Measurements from ENCODE around the gene DYNLRB2.

DYNLRB2 gene

GRCh38 chr16:80552277-80552676, 11.5 kb downstream of the DYNLRB2 start:
- DNase-seq (ENCODE audit: low read depth in 2 of 2) = no peak

- no peak for DNase-seq (ENCODE audit: low read depth in 2 of 2)
Observed at GRCh38 chr16:80554033-80554432, 13.2 kb downstream of the DYNLRB2 start.

- no peak for DNase-seq (ENCODE audit: low read depth in 2 of 2)
Observed at GRCh38 chr16:80556481-80556880, 15.7 kb downstream of the DYNLRB2 start.

GRCh38 chr16:80557037-80557436, 16.2 kb downstream of the DYNLRB2 start:
- no peak for DNase-seq (ENCODE audit: low read depth in 2 of 2)

- DNase-seq (ENCODE audit: low read depth in 2 of 2) = no peak
Observed at GRCh38 chr16:80559369-80559768, 18.6 kb downstream of the DYNLRB2 start.

- no peak for DNase-seq (ENCODE audit: low read depth in 2 of 2)
Observed at GRCh38 chr16:80563066-80563465, 22.3 kb downstream of the DYNLRB2 start.

GRCh38 chr16:80564394-80564793, 23.6 kb downstream of the DYNLRB2 start:
- DNase-seq (ENCODE audit: low read depth in 2 of 2) = no peak

- peak in 1 of 2 donors; percentile 18 for DNase-seq (ENCODE audit: low read depth in 2 of 2)
Observed at GRCh38 chr16:80569440-80570105, 28.8 kb downstream of the DYNLRB2 start.

GRCh38 chr16:80570106-80570478, 29.3 kb downstream of the DYNLRB2 start:
- no peak for DNase-seq (ENCODE audit: low read depth in 2 of 2)

GRCh38 chr16:80573700-80574120, 32.9 kb downstream of the DYNLRB2 start:
- no peak for DNase-seq (ENCODE audit: low read depth in 2 of 2)

GRCh38 chr16:80576343-80576912, 35.6 kb downstream of the DYNLRB2 start:
- DNase-seq (ENCODE audit: low read depth in 2 of 2) = no peak

- no peak for DNase-seq (ENCODE audit: low read depth in 2 of 2)
Observed at GRCh38 chr16:80577485-80578280, 36.9 kb downstream of the DYNLRB2 start.

- peak in 1 of 2 donors; percentile 14 for DNase-seq (ENCODE audit: low read depth in 2 of 2)
Observed at GRCh38 chr16:80580109-80580832, 39.5 kb downstream of the DYNLRB2 start.

- no peak for DNase-seq (ENCODE audit: low read depth in 2 of 2)
Observed at GRCh38 chr16:80583466-80583865, 42.7 kb downstream of the DYNLRB2 start.

- no peak for DNase-seq (ENCODE audit: low read depth in 2 of 2)
Observed at GRCh38 chr16:80585764-80586163, 45.0 kb downstream of the DYNLRB2 start.

- no peak for DNase-seq (ENCODE audit: low read depth in 2 of 2)
Observed at GRCh38 chr16:80586476-80586875, 45.7 kb downstream of the DYNLRB2 start.

- DNase-seq (ENCODE audit: low read depth in 2 of 2) = no peak
Observed at GRCh38 chr16:80587071-80587470, 46.3 kb downstream of the DYNLRB2 start.

GRCh38 chr16:80591071-80591915, 50.5 kb downstream of the DYNLRB2 start:
- DNase-seq (ENCODE audit: low read depth in 2 of 2) = no peak

- no peak for DNase-seq (ENCODE audit: low read depth in 2 of 2)
Observed at GRCh38 chr16:80592273-80592672, 51.5 kb downstream of the DYNLRB2 start.

- no peak for DNase-seq (ENCODE audit: low read depth in 2 of 2)
Observed at GRCh38 chr16:80594756-80595155, 54.0 kb downstream of the DYNLRB2 start.

- DNase-seq (ENCODE audit: low read depth in 2 of 2) = no peak
Observed at GRCh38 chr16:80596507-80597207, 55.9 kb downstream of the DYNLRB2 start.
